CD4-positive, alpha-beta T cell treated with Interferon gamma for 1 hour (primary cell): ENCODE measurements around the gene TBC1D22A.
"Not testable (repeated sequence)": the region's sequence is repeated elsewhere in the genome, so short reads cannot be mapped to it uniquely, and the experiment has no call there.

ENCODE experiments used
- DNase-seq: peaks from one replicate; pipeline ENCODE4 v3.0.0-alpha.2; 2020

TBC1D22A gene

DNA sequence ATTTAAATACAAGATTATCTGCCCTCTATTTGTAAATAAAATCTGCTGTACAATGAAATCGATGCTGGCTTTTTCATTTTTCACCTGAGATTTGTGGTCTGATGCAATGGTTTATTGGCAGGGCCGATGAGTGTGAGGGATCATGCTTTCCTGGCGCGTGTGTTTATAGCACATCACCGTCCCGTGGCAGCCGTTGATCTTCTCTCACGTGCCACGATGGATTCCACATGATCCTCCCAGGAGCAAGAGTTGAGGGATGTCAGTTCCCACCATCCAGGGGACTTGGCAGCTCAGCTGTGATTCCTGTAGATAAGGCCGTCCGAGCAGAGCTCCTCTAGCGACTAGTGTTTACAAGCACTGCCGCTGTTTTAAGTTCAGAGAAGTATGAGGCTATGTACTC is 213.7 kb downstream of the TBC1D22A start:
- no peak for DNase-seq

DNA sequence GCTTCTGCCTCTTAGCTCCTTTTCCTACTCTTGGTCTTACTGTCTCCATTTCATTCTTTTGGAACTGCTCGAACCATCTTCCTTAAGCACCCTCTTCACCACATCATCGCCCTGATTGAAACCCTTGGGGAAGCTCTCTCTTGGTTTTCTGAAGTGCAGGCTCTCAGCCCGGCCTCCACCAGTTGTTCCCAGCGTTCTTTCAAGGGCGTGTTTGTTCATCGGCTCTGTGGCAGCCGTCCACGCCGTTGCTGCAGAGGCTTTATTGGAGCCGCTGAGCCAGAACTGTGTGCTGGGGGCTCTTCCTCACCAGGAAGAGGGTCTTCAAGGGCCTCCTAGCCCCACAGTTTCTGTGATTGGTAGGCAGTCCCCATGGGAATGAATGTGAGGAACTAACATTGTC is 214.1 kb downstream of the TBC1D22A start:
- DNase-seq: no peak

DNA sequence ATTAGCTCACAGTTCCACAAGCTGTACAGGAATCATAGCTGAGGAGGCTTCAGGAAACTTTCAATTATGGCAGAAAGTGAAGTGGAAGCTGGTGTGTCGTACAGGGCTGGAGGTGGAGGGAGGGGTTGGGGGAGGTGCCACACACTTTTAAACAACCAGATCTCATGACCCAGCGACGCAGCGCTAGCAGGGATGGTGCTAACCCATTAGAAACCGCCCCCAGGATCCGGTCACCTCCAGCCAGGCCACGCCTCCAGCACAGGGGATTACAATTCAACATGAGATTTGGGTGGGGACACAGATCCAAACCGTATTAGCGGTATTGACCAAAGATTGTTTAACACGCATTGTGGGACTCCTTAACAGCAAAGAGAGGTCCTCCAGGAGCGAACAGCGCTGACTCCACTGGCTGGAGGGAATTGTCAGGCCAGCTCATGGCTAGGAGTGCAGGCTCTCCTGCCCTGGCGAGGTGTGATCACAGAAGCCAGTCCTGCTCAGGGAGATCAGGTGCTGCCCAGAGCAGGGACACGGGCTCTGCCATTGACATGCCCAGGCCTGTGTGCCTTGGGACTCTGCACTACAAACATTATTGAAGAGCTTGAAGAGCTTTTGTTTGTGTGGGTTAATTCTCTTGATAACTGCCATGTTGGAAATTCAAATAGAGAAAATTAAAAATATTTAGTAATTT is 215.3 kb downstream of the TBC1D22A start:
- no peak for DNase-seq

DNA sequence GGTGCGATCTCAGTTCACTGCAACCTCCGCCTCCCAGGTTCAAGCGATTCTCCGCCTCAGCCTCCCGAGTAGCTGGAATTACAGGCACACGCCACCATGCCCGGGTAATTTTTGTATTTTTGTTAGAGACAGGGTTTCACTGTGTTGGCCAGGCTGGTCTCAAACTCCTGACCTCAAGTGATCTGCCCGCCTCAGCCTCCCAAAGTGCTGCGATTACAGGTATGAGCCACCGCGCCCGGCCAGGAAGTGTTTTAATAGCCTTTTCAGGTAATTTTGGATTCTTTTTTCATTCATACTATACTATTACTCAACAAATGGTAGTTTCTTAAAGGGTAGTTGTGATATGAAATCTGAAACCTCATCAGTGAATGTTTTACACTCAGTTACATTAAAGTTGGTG is 216.2 kb downstream of the TBC1D22A start:
- DNase-seq: not testable (repeated sequence)

DNA sequence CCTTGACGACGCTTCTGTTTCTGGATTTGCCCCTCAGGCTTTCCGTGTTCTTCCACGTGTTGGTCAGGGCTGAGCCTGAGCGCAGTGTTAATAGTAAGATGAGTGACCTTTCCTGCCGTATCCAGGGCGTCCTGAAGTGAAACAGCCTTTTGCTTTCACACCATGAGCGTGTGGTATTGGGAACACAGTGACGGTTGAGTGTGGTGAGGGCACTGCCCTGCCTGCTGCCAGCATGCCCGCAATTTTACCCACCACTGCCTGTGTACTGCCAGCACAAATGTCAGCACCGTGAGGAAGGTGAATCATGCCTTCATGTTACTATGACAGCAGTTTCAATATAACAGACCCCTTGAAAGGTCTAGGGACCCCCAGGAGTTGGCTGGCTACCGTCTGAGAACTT is 217.1 kb downstream of the TBC1D22A start:
- DNase-seq: no peak

DNA sequence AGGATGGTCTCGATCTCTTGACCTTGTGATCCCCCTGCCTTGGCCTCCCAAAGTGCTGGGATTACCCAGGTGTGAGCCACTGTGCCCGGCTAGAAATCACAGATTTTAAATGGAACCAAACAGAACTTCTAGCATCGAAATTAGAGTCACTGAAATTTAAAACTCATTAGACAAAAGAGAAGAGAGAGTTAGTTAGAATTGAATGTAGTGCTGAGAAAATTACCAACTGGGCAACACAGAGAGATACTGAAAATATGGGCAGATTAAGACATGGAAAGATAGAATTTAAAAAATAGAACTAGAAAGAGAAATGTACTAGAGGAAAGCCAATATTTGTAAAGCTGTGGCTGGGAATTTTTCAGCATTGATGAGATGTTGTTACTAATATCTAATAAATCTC is 217.9 kb downstream of the TBC1D22A start:
- DNase-seq: no peak

DNA sequence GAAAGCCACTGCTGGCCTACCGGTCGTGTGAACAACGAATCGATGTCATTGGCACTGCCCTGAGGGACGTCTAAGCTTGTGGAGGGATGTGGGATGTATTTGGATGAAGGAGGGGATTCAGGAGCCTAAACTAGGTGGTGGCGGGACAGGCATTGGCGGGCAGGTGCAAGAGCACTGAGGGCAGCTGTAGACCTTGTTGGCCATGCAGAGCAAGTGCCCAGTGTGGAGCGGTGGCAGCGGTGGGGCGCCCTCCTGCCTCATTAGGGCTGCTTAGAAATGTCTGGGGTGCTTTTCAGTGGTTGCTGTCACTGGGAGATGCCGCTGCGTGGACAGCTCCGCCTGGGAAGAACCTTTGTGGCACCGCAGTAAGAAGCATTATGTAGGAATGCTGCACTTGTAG is 220.2 kb downstream of the TBC1D22A start:
- DNase-seq: no peak

DNA sequence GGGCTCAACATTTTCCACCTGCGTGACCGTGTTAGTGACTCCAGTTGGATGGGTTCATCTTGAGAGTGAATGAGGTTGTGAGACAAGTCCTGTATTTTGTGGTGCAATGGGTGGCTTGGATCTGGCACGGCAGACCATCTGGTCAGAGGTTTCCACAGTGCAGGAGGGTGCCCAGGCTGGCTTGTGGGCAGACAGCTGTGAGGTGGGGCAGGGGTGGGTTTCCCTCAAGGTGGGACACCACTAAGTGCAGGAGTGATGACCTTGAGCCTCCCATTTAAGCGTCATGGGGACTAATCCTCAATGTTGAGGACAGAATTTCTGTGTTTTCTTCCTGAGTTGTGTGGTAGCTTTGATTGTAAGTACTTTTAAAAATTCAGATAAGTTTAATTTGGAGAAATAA is 220.6 kb downstream of the TBC1D22A start:
- DNase-seq: no peak

DNA sequence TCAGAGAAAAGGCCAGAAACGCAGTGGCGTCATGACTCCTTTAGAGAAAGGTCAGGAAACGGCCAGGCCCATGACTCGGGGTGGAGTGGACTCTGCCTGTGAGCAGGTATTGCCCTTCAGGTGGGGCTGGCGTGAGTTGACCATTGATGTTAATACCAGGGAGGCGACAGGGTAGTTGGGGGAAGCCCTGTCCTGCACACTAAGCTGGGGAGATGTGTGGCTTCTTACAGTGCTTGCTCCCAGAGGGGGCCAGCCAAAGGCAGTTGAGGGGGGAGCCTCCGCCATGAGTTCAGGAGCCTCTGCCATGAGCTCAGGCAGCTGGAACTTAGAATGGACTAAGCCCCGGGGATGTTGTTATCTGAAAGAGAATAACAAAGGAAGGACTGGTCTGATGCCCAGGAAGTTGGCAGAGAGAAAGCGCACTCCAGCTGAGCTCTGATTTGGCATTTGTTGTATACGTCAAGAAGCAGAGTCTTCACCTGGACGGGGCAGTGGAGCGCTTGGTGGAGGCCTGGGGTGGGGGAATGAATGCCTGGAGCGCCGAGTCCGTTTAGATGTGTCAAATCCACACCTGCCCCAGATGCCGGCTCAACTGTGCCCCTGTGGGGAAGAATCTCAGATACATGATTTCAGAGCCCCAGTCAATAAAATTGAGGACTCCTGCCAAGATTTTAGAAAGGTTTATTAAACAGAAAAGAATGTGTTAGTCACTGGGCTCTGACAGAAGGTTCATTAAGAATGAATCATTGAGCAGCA is 222.5 kb downstream of the TBC1D22A start:
- no peak for DNase-seq

DNA sequence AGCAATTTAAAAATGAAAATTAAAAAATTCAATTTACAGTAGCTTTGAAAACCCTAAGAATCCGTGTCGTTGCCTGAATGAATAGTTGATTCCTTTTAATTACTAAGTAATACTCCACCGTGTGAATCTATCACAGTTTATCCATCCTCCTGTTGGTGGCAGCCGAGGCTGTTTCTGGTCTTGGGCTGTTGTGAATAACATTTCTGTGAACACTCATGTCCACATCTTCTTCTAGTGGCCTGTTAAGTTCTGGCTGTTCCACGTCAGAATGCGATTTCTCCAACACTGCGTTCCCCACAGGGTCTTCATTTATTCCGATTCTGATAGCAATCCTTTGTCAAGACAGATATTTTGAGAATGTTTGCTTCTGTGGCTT is 223.0 kb downstream of the TBC1D22A start:
- DNase-seq: no peak

DNA sequence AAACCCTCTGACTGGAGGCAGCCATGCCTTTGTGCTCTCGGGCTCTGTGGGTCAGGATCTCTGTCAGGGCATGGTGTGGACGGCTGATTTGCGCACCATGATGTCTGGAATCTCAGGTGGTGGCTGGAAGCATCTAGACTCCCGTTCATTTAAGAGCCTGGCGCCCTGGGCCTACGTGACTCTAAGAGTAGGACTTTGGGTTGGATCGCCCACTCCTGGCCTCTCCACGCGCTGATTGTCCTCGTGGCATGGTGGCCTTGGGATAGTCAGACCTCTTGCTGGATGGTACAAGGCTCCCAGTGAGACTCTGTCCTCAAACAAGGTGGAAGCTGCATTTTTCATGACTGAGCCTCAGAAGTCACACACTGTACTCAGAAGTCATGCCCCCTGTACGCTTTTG is 224.3 kb downstream of the TBC1D22A start:
- no peak for DNase-seq

DNA sequence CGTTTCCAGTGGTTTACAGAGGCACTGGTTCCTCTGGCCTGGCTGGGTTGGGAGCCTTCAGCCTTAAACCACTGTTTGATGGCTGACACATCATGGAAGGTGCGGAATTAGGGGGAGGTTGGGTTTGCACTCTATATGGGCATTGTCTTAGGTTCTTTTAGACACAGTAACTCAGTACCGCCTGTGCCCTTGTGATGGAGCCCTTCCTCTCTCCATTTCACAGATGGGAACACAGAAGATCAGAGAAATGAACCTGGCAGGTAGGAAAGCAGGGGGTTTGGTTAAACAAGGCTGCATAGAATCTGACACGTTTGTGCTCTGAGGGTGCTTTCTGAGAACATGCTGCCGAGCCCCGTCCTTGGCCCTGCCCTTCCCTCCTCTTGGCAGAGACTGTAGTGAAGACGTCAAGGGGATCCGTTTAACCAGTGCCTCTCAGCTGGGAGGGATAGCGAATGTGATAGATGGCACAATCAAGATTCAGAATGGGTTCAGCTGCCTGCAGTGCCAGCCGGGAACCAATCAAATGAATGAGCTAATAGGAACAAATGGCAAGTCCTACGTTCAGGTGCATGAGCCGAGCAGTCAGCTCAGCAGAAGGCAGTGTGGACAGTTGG is 228.6 kb downstream of the TBC1D22A start:
- no peak for DNase-seq

DNA sequence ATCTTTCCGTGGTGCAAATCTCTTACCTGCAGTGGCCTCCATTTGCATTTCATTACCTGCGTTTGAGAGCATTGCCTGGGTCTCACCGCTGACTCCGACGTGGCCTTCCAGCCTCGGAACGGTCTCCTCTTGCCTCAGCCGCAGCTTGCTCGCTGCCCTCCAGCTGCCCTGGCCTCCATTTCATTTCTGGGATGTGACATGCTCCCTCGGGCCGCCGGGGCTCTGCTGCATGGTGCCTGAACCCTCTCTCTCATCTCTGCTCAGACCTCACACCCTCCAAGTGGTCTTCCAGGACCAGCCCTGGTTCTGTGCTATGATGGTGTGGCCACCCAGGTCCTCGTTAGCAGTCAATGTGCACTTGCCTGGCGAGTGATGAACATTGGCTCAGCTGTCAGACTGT is 229.2 kb downstream of the TBC1D22A start:
- no peak for DNase-seq

DNA sequence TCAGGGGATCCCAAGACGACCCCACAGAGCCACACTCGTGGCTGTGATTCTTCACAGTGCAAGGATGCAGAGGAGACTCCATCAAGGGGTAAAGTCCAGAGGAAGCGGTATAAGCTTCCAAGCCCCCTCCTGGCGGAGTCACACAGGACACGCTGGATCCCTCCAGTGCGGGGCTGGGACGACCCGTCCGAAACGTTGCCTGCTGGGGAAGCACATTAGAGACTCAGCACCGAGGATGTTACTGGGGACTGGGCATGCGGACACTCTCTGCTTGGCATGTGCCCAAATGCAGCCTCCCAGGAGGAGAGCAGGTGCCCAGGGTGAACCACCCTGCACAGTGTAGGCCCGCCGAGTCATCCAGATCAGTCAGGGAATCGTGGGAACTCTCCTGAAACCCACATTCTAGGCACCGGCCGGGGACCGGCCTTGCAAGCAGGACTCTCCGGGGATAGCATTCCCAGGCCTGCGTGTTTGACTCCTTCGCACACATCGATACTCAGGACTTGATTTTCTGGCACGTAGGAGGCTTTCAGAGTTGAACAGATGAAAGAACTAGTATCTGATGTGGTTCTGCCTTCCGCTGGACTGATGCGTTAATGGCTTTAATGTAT is 229.8 kb downstream of the TBC1D22A start:
- DNase-seq: no peak

DNA sequence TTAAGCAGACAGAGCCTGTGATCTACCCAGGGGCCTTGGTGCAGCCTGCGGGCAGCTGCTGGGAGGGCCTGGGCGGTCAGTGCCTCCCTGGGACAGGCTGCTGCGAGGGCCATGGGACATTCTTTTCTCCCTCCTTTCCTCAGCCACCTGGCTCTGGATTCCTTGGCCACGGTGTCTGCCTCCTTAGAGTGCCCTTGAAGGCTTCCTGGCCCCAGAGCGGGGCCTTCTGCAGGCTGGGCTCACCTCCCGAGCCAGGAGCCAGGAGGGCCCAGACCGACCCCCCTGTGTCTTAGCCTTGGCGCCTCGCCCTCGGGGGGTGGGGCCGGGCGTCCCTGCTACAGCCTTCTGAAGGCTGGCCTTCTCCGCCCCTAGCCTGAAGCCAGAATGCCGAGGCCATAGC is 231.2 kb downstream of the TBC1D22A start:
- no peak for DNase-seq

DNA sequence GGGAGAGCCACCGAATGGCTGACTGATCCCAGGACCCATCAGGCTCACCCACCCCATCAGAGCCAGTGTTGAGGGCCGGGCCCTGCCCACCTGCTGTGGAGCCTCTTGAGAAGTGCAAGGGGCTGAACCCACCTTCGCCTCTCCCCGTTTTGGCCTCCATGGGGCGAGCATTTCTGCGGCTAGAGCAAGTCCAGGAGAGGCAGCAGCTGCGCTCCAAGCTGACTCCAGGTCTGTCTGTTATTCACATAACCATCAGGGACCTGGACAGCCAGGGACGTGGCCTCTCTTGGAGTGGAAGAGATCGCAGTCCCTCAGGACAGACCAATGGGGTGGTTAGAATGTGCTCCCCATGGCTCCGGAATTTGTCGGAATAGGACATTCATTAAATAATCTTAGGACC is 231.8 kb downstream of the TBC1D22A start:
- no peak for DNase-seq

DNA sequence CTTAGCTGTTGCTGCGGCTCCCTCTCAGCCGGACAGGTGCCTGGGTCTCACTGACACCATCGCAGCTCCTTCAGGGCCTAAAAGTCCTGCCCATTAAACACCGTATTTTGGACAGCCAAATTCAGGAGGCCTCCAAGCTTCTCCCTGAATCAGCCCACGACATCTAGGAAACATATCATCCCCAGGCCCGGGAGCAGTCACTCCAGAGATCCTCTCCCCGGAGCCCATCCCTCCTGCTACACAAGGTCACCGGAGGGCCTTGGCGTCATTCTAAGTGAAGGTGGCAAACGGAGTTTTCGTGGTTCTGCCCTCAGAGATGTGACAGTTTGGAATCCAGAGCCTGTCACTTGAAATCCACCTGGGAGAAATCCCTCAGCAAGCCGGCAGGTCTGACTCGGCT is 232.5 kb downstream of the TBC1D22A start:
- DNase-seq: no peak

DNA sequence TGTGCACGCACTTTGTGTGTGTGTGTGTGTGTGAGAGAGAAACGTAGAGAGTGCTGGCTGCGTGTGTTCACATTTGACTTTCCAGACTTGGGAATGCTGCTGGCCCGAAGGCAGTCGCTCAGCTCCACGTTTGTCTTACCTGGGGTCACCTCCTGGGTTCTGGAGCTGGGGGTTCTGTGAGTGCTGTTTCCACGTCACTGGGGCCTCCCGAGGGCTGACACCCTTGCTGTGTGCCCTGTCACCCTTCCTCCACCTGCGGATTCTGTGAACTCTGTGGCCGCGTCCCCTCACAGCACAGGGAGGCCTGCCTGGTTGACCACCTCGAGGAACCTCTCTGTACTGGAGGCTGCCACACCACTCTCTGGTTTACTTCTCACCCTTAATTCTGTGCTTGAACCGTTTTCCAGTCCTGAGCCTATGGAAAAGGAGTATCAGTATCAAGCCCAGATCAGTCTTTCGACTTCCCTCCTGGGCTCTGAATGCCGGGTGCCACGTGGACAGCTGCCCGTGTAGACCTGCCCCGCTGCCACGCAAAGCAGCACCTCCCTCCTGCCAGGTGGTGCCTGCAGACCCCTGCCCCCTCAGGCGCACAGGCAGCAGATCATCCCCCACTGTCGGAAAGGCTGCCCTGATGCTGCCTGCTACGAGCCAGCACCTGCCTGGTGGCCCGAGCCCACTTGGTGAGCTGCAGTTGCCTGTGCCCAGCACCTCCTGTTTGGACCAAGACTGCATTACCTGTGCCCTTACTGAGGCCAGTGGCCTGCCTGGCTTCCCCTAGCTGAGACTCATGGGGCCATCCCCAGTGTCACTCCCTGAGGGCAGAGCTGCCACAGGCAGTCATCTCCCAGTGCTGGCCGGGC is 233.3 kb downstream of the TBC1D22A start:
- no peak for DNase-seq

DNA sequence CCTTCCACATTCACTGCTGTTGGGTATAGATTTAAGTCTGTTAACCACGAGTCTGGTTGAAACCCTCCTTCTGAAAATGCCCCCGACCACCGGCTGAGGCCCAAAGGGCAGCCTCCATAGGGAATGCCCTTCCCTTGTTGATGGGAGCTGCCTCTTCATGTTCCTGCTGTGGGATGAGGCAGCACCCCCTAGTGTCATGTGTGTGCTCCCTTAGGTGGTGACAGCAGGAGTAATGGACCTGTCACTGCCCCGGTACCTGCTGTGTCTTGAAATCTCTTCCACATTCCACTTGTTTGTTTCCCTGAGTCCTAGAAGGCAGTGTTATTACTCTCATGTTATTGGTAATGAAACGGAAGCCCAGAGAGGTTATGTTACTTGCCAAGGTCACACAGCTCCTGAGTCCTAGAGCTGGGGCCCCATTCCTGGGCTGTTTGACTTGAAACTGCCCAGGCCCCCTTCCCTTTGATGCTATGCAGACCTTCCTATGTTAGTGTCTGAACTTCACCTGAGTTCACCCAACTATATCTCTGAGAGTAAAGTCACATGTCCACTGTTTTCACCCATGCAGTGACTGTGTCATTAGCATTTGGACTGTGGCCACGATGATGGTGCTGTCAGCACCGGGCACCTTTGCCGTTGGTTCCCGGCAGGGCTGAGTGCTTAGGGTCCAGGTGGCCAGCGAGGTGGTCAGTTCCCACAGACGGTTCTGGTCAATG is 234.3 kb downstream of the TBC1D22A start:
- no peak for DNase-seq

DNA sequence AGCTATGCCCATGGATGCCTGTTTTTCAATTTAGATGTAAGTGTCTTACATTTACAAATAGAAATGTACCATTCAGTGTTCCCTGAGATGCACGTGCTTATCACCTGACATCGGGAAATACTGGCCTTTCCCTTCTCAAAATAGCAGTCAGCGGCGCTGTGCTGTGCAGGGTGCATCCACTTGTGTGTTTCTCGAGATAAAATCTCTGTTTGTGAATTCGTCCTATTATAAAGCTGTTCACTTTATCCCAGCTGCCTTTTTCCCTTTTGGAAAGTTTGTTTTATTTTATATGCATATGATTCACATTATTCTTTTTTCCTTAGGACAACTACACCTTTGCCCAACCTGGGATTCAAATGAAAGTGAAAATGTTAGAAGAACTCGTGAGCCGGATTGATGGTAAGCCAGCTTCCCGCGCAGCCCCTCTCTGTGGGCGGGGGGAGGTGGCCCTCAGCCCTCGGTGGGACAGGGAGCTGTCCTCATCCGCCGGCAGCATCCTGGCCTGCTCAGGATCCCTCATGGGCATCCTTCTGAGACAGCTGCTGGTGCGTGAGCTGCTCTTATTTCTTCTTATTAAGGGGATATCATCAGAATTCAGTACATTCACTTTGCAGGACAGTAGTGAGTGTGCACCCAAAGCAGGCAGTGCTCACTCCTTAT is 235.0 kb downstream of the TBC1D22A start:
- DNase-seq: no peak

DNA sequence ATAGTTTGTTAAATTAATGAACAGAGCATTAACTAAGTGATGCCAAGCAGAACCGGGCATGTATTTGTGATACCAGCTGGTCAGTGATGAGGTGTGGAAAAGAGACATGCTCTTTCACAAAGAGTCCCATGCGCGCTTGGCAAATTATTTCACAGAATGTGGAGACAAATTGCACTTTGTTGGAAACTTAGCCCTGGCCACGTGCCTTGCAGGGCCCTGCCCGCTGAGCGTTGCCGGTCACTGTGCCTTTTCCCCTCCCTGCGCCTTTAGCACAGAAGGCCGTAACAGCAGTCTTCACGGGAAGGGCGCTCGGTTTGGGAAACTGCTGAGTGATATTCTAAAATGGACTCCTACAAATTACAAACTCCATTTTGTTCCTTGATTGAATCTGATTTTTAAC is 235.9 kb downstream of the TBC1D22A start:
- DNase-seq: no peak

DNA sequence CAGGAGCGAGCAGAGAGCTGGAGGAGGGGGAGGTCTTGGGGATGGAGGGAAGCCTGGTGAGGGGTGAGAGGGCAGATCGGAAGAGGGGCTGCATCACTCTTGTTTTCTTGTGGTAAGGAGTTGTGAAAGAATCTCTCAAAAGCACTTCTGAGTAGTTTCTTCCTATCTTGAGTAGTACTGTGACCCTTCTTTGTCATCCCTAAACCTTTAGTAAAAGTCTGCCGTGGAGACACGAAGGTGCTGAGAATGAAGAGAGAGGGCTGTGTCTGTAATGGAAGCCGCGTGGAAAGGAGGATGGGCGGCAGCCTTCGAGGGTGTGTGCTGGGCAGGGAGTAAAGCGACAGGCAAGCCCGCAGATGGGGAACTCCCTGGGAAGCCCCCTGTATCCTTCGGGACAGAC is 237.8 kb downstream of the TBC1D22A start:
- DNase-seq: no peak
